ENCODE data around the gene TK2.

The TK2 gene

GRCh38 chr16:66512272-66513110 is 37.4 kb downstream of the TK2 start:
- no peak overlapping the region for H3K4me3 ChIP-seq (ENCODE audit: low read depth, low read length)
- CTCF ChIA-PET: interaction anchor here (0.8 to 1.8 kb wide), 14 partner anchors 9 to 167 kb away, joined by 3 to 9 read pairs (median 4); no protein-coding TSS in a partner anchor
- TF ChIP-seq, protein P1, sequence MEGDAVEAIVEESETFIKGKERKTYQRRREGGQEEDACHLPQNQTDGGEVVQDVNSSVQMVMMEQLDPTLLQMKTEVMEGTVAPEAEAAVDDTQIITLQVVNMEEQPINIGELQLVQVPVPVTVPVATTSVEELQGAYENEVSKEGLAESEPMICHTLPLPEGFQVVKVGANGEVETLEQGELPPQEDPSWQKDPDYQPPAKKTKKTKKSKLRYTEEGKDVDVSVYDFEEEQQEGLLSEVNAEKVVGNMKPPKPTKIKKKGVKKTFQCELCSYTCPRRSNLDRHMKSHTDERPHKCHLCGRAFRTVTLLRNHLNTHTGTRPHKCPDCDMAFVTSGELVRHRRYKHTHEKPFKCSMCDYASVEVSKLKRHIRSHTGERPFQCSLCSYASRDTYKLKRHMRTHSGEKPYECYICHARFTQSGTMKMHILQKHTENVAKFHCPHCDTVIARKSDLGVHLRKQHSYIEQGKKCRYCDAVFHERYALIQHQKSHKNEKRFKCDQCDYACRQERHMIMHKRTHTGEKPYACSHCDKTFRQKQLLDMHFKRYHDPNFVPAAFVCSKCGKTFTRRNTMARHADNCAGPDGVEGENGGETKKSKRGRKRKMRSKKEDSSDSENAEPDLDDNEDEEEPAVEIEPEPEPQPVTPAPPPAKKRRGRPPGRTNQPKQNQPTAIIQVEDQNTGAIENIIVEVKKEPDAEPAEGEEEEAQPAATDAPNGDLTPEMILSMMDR (IDR thresholded peaks at IDR 0.05; ENCODE audit: insufficient read depth, low read length, missing control alignments): no peak
- DNase-seq (ENCODE audit: low read depth, low spot score): no peak
- POLR2A ChIA-PET: interaction anchor here (1.3 to 1.5 kb wide), 2 partner anchors 10 kb away, joined by 3 to 4 read pairs; no protein-coding TSS in a partner anchor

DNA sequence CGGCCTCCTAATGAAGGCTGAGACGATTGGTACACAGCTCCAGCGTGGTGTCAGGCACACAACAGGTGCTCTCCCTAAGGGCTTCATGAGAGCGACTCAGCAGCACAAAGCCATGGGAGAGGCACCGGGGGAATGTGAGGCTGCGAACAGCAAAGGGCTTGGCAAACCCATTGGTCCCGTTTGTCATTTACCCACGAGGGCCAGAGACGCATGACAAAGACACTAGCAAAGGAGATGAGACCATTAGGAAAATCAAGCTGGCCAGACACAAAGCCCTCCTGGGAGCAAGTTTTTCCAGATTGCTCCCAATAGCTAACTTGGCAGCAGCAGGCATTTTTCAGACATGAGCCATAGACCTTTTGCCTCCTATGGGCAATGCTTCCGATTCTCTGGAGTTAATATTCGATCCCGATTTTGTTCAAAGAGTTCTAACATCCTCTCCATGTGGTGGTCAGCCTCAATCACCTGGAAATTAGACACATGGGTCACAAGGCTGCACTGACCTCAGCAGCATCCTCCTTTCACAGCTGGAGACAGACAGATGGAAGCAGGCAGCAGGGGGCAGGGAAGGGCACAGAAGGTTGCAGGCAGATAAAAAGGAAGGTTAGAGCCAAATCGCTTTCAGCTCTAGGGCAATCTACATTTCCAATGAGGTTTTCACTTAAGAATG is 38.2 kb downstream of the TK2 start:
- TF ChIP-seq, protein P1 (IDR thresholded peaks at IDR 0.05; ENCODE audit: insufficient read depth, low read length, missing control alignments): no peak
- CTCF ChIA-PET: interaction anchor here (0.8 to 1.8 kb wide), 15 partner anchors 10 to 167 kb away, joined by 3 to 9 read pairs (median 4); no protein-coding TSS in a partner anchor
- H3K4me3 ChIP-seq (ENCODE audit: low read depth, low read length): no peak overlapping the region
- DNase-seq (ENCODE audit: low read depth, low spot score): no peak
- POLR2A ChIA-PET: interaction anchor here (1.3 to 1.5 kb wide), 2 partner anchors 9 to 10 kb away, joined by 3 to 4 read pairs; no protein-coding TSS in a partner anchor

GRCh38 chr16:66510711-66511601 is 39.0 kb downstream of the TK2 start:
- no peak for DNase-seq (ENCODE audit: low read depth, low spot score)
- no peak overlapping the region for H3K4me3 ChIP-seq (ENCODE audit: low read depth, low read length)
- POLR2A ChIA-PET: interaction anchor here (1.5 kb wide), 1 partner anchor 9 kb away, joined by 3 read pairs; no protein-coding TSS in a partner anchor
- CTCF ChIA-PET: interaction anchor here (0.6 to 1.8 kb wide), 10 partner anchors 17 to 166 kb away, joined by 3 to 9 read pairs (median 4); no protein-coding TSS in a partner anchor
- TF ChIP-seq, protein P1 (IDR thresholded peaks at IDR 0.05; ENCODE audit: insufficient read depth, low read length, missing control alignments): no peak

DNA sequence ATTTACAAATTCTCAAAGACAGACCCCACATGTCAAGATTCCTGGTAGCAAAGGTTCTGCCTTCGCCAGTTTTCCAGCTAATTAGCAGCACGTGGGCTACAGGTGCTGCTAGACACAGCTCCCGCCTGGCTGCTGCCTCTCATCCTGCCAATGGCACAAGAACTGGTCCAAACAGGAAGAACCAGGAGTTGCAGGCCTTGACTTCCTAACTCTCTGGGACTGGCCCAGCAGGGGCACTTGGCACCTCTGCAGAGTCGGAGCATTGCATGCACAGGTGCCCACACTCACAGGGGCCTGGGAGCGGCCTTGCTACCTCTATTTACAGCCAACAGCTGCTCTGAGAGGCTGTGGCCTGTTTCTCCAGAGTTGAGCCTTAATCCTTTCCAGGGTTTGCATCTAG is 39.6 kb downstream of the TK2 start:
- no peak overlapping the region for H3K4me3 ChIP-seq (ENCODE audit: low read depth, low read length)
- CTCF ChIA-PET: interaction anchor here (0.6 to 1.2 kb wide), 3 partner anchors 12 to 106 kb away, joined by 3 read pairs; no protein-coding TSS in a partner anchor
- TF ChIP-seq, protein P1 (IDR thresholded peaks at IDR 0.05; ENCODE audit: insufficient read depth, low read length, missing control alignments): no peak
- DNase-seq (ENCODE audit: low read depth, low spot score): no peak
- POLR2A ChIA-PET: no interaction called here

- TF ChIP-seq, protein P1 (IDR thresholded peaks at IDR 0.05; ENCODE audit: insufficient read depth, low read length, missing control alignments): no peak
- CTCF ChIA-PET: interaction anchor here (1.2 to 1.7 kb wide), 3 partner anchors 12 to 105 kb away, joined by 3 to 4 read pairs (median 3); no protein-coding TSS in a partner anchor
- POLR2A ChIA-PET: no interaction called here
- DNase-seq (ENCODE audit: low read depth, low spot score): no peak
- no peak overlapping the region for H3K4me3 ChIP-seq (ENCODE audit: low read depth, low read length)
These were observed 40.3 kb downstream of the TK2 start for GRCh38 chr16:66509576-66509975.

Data from AG04449 (cell line).